AG04450 (cell line): ENCODE results near the gene MKNK1. TPM values are rescaled to one million over a fixed set of nuclear protein-coding genes. Genes with fewer than 3 reads are reported as not detected.

Experiments
- CTCF ChIA-PET: fragments of 300-600, 350-600 bp; formaldehyde crosslinking; extraction: SDS; loops from one replicate; lab custom pipeline; 2022; ENCODE audit warnings: antibody characterized with exemption, inconsistent platforms; lab: Charles Lee
- POLR2A ChIA-PET: fragments of 350-600 bp; formaldehyde crosslinking; extraction: SDS; loops from one replicate; lab custom pipeline; 2021; ENCODE audit warnings: antibody characterized with exemption, inconsistent platforms; lab: Yijun Ruan, JAX
- DNase-seq: peaks from one replicate; pipeline ENCODE4 v3.0.0-alpha.2; 2011; ENCODE audit warnings: low read depth, low spot score
- H3K27ac ChIP-seq: one replicate; pipeline ENCODE4 v1.5.1; 2012; ENCODE audit warnings: low read depth, low read length, control low read depth
- H3K27me3 ChIP-seq: one replicate; pipeline ENCODE4 v1.6.0; 2012; ENCODE audit warnings: low read length; ENCODE audit not compliant: control insufficient read depth, insufficient read depth
- H3K4me3 ChIP-seq: 2 replicates; pipeline ENCODE4 v1.5.1; 2011; ENCODE audit warnings: mild to moderate bottlenecking, low read depth, low read length, control low read depth
- H3K9me3 ChIP-seq: 2 replicates; pipeline ENCODE4 v1.5.1; 2012; ENCODE audit warnings: low read length; ENCODE audit not compliant: control insufficient read depth, insufficient read depth
- CTCF ChIP-seq: IDR thresholded peaks from 2 replicates; pipeline ENCODE4 v1.5.1; 2011; ENCODE audit warnings: low read depth, low read length, control low read depth, inconsistent platforms
- polyA plus RNA-seq: library from polyadenylated mRNA; depleted of rRNA; stranded (reverse); fragments of >200 nt; gene quantifications from 2 replicates; pipeline ENCODE4 v1.2.3, GENCODE V29; 2011

The MKNK1 gene
- polyA plus RNA-seq, 1 experiment = 41.5 TPM

- Histone ChIP-seq H3K27ac (no peak overlapping the region), H3K9me3 (no peaks in the 10 kb centered on the region), H3K27me3 (peaks cover 45% of the 10 kb centered on the region), H3K4me3 (no peak overlapping the region)
- DNase-seq = no peak
- TF ChIP-seq CTCF = no peak
- ChIA-PET CTCF (interaction anchor here (1.0 to 2.9 kb wide), 2 partner anchors 48 to 78 kb away, joined by 4 to 22 read pairs; no protein-coding TSS in a partner anchor), POLR2A (no interaction called here)
Observed at GRCh38 chr1:46524843-46525242, 79.2 kb downstream of the MKNK1 start.

- POLR2A ChIA-PET = no interaction called here
- no peak for TF ChIP-seq CTCF
- H3K27ac ChIP-seq = no peak overlapping the region
- CTCF ChIA-PET = interaction anchor here (1.0 to 2.9 kb wide), 4 partner anchors 47 to 114 kb away, joined by 3 to 22 read pairs (median 4); no protein-coding TSS in a partner anchor
- DNase-seq = no peak
- H3K4me3 ChIP-seq = no peak overlapping the region
- H3K9me3 ChIP-seq = no peaks in the 10 kb centered on the region
- H3K27me3 ChIP-seq = peaks cover 35% of the 10 kb centered on the region
Observed at GRCh38 chr1:46523496-46524353, 80.3 kb downstream of the MKNK1 start.

GRCh38 chr1:46522969-46523320 is 81.1 kb downstream of the MKNK1 start:
- ChIA-PET CTCF (interaction anchor here (0.9 to 2.9 kb wide), 5 partner anchors 10 to 113 kb away, joined by 3 to 22 read pairs (median 4); no protein-coding TSS in a partner anchor), POLR2A (no interaction called here)
- no peak for TF ChIP-seq CTCF
- Histone ChIP-seq H3K9me3 (no peaks in the 10 kb centered on the region), H3K4me3 (no peak overlapping the region), H3K27ac (no peak overlapping the region), H3K27me3 (peaks cover 30% of the 10 kb centered on the region)
- no peak for DNase-seq

- H3K27ac ChIP-seq = peak overlapping the region; percentile 21
- ChIA-PET POLR2A (no interaction called here), CTCF (interaction anchor here (0.7 to 2.9 kb wide), 8 partner anchors 11 to 113 kb away, joined by 3 to 22 read pairs (median 4); no protein-coding TSS in a partner anchor)
- peaks cover 25% of the 10 kb centered on the region for H3K27me3 ChIP-seq
- no peaks in the 10 kb centered on the region for H3K9me3 ChIP-seq
- no peak for DNase-seq
- TF ChIP-seq CTCF = no peak
- no peak overlapping the region for H3K4me3 ChIP-seq
Observed at GRCh38 chr1:46522184-46522968, 81.7 kb downstream of the MKNK1 start.
